ENCODE data around the gene CSF2RB. TPM values are rescaled to one million over a fixed set of nuclear protein-coding genes. Genes with fewer than 3 reads are reported as not detected.

The CSF2RB gene
- polyA plus RNA-seq, 6 donors from 2014 or later, result 3.5 to 9.1 (median 6.7) TPM; not detected in 1

GRCh38 chr22:36898690-36899089 lies 14.7 kb upstream of the CSF2RB start:
- Mint-ChIP-seq H3K4me1 (peaks cover 0 to 6% (median 2%) of the 10 kb centered on the region in 3 donors), H3K4me3 (no peak overlapping the region), H3K27me3 (peaks cover 23 to 59% (median 38%) of the 10 kb centered on the region in 3 donors), H3K9me3 (peaks cover 13 to 27% (median 19%) of the 10 kb centered on the region in 7 donors), H3K36me3 (peaks cover 5 to 19% of the 10 kb centered on the region in 2 donors), H3K27ac (peak overlapping the region in 1 of 6 donors; percentile 39)
- no peak for DNase-seq
- ATAC-seq (ENCODE audit: low read depth in 2 of 2), result no peak

GRCh38 chr22:36899498-36899897 lies 13.9 kb upstream of the CSF2RB start:
- Mint-ChIP-seq H3K36me3 (peaks cover 5 to 19% of the 10 kb centered on the region in 2 donors), H3K4me1 (peaks cover 0 to 6% (median 2%) of the 10 kb centered on the region in 3 donors), H3K4me3 (no peak overlapping the region), H3K9me3 (peaks cover 13 to 27% (median 19%) of the 10 kb centered on the region in 7 donors), H3K27me3 (peaks cover 24 to 67% (median 46%) of the 10 kb centered on the region in 3 donors), H3K27ac (peak overlapping the region in 1 of 6 donors; percentile 39)
- ATAC-seq (ENCODE audit: low read depth in 2 of 2), result no peak
- no peak for DNase-seq

GRCh38 chr22:36900225-36900624 lies 13.2 kb upstream of the CSF2RB start:
- no peak overlapping the region for H3K4me3 Mint-ChIP-seq
- DNase-seq, result no peak
- H3K27ac Mint-ChIP-seq, result peak overlapping the region in 1 of 6 donors; percentile 64
- peaks cover 8 to 22% (median 16%) of the 10 kb centered on the region in 7 donors for H3K9me3 Mint-ChIP-seq
- H3K4me1 Mint-ChIP-seq, result peaks cover 0 to 6% (median 2%) of the 10 kb centered on the region in 3 donors
- no peak for ATAC-seq (ENCODE audit: low read depth in 2 of 2)
- peaks cover 24 to 68% (median 53%) of the 10 kb centered on the region in 3 donors for H3K27me3 Mint-ChIP-seq
- H3K36me3 Mint-ChIP-seq, result peaks cover under 1 to 13% of the 10 kb centered on the region in 2 donors

GRCh38 chr22:36900880-36901279 lies 12.5 kb upstream of the CSF2RB start:
- peak overlapping the region in 1 of 6 donors; percentile 91 for H3K27ac Mint-ChIP-seq
- peaks cover 0 to 6% (median 2%) of the 10 kb centered on the region in 3 donors for H3K4me1 Mint-ChIP-seq
- ATAC-seq (ENCODE audit: low read depth in 2 of 2) (no peak), DNase-seq (no peak)
- H3K9me3 Mint-ChIP-seq, result peaks cover 6 to 16% (median 12%) of the 10 kb centered on the region in 7 donors
- no peak overlapping the region for H3K4me3 Mint-ChIP-seq
- H3K36me3 Mint-ChIP-seq, result peaks cover 0 to 10% of the 10 kb centered on the region in 2 donors
- H3K27me3 Mint-ChIP-seq, result peaks cover 24 to 67% (median 54%) of the 10 kb centered on the region in 3 donors

GRCh38 chr22:36901411-36902142 lies 11.9 kb upstream of the CSF2RB start:
- peaks cover 24 to 67% (median 54%) of the 10 kb centered on the region in 3 donors for H3K27me3 Mint-ChIP-seq
- H3K9me3 Mint-ChIP-seq, result peaks cover 2 to 15% (median 9%) of the 10 kb centered on the region in 7 donors
- peaks cover 0 to 10% of the 10 kb centered on the region in 2 donors for H3K36me3 Mint-ChIP-seq
- H3K4me1 Mint-ChIP-seq, result peaks cover 0 to 6% (median 2%) of the 10 kb centered on the region in 3 donors
- ATAC-seq (ENCODE audit: low read depth in 2 of 2), result peak in 1 of 2 donors; percentile 38
- peak overlapping the region in 1 of 8 donors; percentile 2 for H3K4me3 Mint-ChIP-seq
- no peak for DNase-seq
- peak overlapping the region in 1 of 6 donors; percentile 18 for H3K27ac Mint-ChIP-seq

GRCh38 chr22:36902143-36902926 lies 11.1 kb upstream of the CSF2RB start:
- Mint-ChIP-seq H3K27me3 (peaks cover 24 to 65% (median 55%) of the 10 kb centered on the region in 3 donors), H3K4me1 (peaks cover 0 to 6% (median 2%) of the 10 kb centered on the region in 3 donors), H3K27ac (peak overlapping the region in 1 of 6 donors; percentile 6), H3K9me3 (peaks cover 0 to 15% (median 9%) of the 10 kb centered on the region in 7 donors), H3K4me3 (no peak overlapping the region), H3K36me3 (peaks cover 0 to 10% of the 10 kb centered on the region in 2 donors)
- DNase-seq (no peak), ATAC-seq (ENCODE audit: low read depth in 2 of 2) (no peak)

GRCh38 chr22:36904260-36904880 lies 9.1 kb upstream of the CSF2RB start:
- H3K27me3 Mint-ChIP-seq, result peaks cover 21 to 58% (median 55%) of the 10 kb centered on the region in 3 donors
- peaks cover 0 to 10% of the 10 kb centered on the region in 2 donors for H3K36me3 Mint-ChIP-seq
- H3K4me3 Mint-ChIP-seq, result no peak overlapping the region
- H3K27ac Mint-ChIP-seq, result peak overlapping the region in 1 of 6 donors; percentile 56
- H3K9me3 Mint-ChIP-seq, result peaks cover 0 to 15% (median 5%) of the 10 kb centered on the region in 7 donors
- H3K4me1 Mint-ChIP-seq, result peaks cover 0 to 6% (median 2%) of the 10 kb centered on the region in 3 donors
- no peak for ATAC-seq (ENCODE audit: low read depth in 2 of 2)
- no peak for DNase-seq

- Mint-ChIP-seq H3K4me3 (no peak overlapping the region), H3K27ac (no peak overlapping the region), H3K27me3 (peaks cover 11 to 37% (median 33%) of the 10 kb centered on the region in 3 donors), H3K4me1 (peaks cover 0 to under 1% (median 0%) of the 10 kb centered on the region in 3 donors), H3K36me3 (no peaks in the 10 kb centered on the region), H3K9me3 (peaks cover 0 to 3% (median 1%) of the 10 kb centered on the region in 7 donors)
- no peak for ATAC-seq (ENCODE audit: low read depth in 2 of 2)
- DNase-seq, result no peak
These were observed 5.9 kb upstream of the CSF2RB start for GRCh38 chr22:36907253-36908195.

- no peak for DNase-seq
These were observed 3.0 kb upstream of the CSF2RB start for GRCh38 chr22:36910461-36910860.

GRCh38 chr22:36911887-36912661 lies 1.4 kb upstream of the CSF2RB start:
- Mint-ChIP-seq H3K27me3 (peaks cover 0 to 16% (median 8%) of the 10 kb centered on the region in 3 donors), H3K36me3 (no peaks in the 10 kb centered on the region), H3K4me1 (peaks cover 19 to 38% (median 24%) of the 10 kb centered on the region in 3 donors), H3K4me3 (peak overlapping the region in 1 of 8 donors; percentile 16), H3K27ac (peak overlapping the region in 2 of 6 donors; percentile 57 to 60), H3K9me3 (no peaks in the 10 kb centered on the region)
- ATAC-seq (ENCODE audit: low read depth in 2 of 2), result no peak
- DNase-seq, result no peak

More at GRCh38 chr22:36910461-36910860, 3.0 kb upstream of the CSF2RB start:
- ATAC-seq (ENCODE audit: low read depth in 2 of 2), result no peak
- H3K36me3 Mint-ChIP-seq, result no peaks in the 10 kb centered on the region
- no peak overlapping the region for H3K4me3 Mint-ChIP-seq
- H3K4me1 Mint-ChIP-seq, result peaks cover 18 to 28% (median 23%) of the 10 kb centered on the region in 3 donors
- H3K27ac Mint-ChIP-seq, result no peak overlapping the region
- H3K9me3 Mint-ChIP-seq, result peaks cover 0 to 1% (median 0%) of the 10 kb centered on the region in 7 donors
- peaks cover 0 to 16% (median 12%) of the 10 kb centered on the region in 3 donors for H3K27me3 Mint-ChIP-seq

- peaks cover 0 to under 1% of the 10 kb centered on the region in 2 donors for H3K36me3 Mint-ChIP-seq
- H3K27me3 Mint-ChIP-seq, result peaks cover 0 to 9% (median under 1%) of the 10 kb centered on the region in 3 donors
- no peak for DNase-seq
- H3K27ac Mint-ChIP-seq, result peak overlapping the region; percentile 31 to 99 (median 96)
- no peaks in the 10 kb centered on the region for H3K9me3 Mint-ChIP-seq
- peaks cover 23 to 43% (median 30%) of the 10 kb centered on the region in 3 donors for H3K4me1 Mint-ChIP-seq
- peak; percentile 8 to 16 for ATAC-seq (ENCODE audit: low read depth in 2 of 2)
- H3K4me3 Mint-ChIP-seq, result peak overlapping the region; percentile 92 to 98 (median 95)
These were observed 568 bp upstream of the CSF2RB start for GRCh38 chr22:36912694-36913426.

All from naive B cell (primary cell).